RPMI8226 (cell line): Measurements from ENCODE around the gene LRCH1.

ENCODE experiments used
- DNase-seq: peaks from one replicate; pipeline ENCODE4 v3.0.0-alpha.2; 2015

Gene LRCH1

GRCh38 chr13:46562581-46562980 is 9.6 kb downstream of the LRCH1 start:
- DNase-seq, result no peak

DNA sequence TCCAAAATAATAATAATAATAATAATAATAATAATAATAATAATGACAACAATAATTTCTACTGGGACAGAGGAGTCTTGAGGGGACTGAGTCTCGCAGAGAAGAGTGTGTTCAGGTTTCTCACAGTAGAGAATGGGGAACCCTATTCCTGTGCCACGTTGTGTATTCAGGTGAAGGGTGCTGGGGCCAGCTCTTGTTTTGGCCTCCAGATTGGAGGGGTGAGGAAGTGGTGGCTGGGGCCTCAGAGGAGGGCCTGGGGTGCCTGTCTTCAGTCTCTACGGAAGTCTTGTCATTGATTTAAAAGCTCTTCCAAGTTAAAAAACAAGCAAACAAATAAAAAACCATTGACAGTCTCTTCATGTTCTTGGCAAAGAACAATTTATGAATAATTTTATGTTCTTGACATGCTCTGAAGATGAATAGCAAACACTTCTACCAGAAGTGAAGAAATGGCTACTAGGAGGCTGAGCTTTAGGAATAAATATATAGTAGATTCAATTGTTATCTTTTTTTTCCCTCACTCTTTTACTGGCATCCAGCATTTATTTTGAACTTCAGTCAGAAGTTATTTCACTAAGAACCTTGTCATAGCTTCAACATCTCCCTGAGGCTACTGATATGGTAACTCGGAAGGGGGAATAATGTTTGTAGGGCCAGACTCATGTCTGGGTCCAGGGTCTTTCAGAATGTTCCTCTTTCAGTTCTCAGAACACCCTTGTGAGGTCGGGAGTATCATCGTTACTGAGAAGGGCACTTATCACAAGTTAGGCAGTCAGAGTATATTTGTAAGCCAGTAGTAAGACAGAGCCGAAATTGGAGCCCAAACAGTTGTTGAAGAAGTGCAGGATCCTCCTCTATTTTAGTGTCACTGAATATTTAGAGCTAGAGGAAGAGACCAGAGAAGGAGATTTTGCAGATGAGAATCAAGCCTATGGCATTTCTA is 13.1 kb downstream of the LRCH1 start:
- DNase-seq, result no peak

GRCh38 chr13:46567671-46568070 is 14.7 kb downstream of the LRCH1 start:
- no peak for DNase-seq

- DNase-seq, result no peak
Measured at GRCh38 chr13:46569456-46569855, 16.5 kb downstream of the LRCH1 start.

DNA sequence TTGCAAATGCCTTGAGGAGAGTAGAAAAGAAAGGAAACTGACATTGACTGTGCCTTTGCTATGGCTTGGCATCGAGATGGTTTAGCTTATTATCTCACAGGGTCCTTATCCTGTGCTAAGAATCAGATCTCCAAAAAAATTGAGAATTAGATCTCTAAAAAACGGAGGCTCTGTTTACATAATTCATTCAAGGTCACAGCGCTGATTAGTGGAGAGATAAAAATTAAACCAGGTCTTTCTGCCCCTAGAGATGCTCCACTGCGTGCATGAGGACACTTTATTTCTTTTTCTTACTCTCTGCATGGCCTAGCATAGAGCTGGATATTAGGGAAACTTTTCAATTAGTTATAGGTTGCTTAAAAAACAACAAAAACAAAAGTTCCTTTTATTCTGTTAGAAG is 17.3 kb downstream of the LRCH1 start:
- DNase-seq, result no peak

DNA sequence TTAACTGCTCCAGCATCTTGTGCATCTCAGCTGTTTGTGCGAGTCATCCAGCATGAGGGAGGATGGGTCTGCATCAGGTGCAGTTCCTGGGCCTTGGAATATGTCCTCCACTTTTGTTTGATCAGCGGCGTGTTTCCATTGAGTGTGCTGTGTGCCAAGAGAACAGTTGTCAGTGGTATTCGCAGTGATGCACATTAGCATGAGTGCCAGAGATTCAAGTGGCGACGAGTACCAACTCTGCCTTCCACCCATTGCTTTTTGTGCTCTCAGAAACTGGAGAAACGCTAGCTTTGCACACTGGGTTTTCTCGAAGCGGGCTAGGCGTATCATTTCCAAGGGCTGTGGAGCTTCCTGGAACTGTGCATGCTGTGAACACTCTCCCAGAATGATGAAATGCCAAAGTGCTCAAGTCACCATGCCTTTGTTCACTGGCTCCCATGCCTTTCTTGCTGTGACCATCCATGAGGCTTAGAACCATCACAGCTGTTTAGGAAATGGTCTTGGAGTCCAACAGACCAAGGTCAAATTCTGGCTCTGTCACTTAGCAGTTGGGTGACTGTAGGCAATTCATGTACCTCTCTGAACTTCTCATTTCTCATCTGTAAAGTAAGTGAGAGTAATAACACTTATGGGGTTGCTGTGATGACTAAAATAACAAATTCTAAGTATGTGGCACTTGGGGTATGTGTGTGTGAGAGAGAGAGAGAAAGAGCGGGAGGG is 18.4 kb downstream of the LRCH1 start:
- no peak for DNase-seq

GRCh38 chr13:46571909-46572595 is 19.1 kb downstream of the LRCH1 start:
- no peak for DNase-seq

DNA sequence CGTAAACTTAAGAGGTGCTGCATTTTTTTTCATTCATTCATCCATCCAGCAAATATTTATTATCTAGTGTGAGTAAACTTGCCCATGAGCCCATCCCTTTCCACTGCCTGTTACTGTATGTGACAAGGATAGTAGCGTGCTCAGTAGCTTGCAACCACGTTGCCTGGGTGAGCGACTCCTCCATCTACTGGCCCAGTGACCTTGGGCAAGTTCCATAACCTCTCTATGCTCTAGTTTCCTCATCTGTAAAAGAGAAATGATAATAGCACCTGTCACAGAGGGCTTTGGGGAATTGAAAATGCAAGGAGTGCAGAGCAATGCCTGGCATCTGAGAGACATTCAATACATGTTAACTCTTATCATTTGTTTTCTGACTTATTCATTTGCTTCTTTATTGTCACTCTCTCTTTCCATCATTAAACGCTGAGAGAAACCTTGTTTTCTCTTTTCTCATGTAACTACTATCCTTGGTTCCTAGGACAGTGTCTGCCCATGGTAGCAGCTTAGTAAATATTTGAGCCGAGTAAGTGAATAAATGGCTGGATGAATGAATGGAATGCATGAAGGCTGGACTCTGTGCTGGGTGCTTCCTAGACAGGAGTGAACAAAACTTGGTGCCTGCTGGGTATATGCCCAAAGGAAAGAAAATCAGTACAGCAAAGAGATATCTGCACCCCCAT is 19.9 kb downstream of the LRCH1 start:
- no peak for DNase-seq

DNA sequence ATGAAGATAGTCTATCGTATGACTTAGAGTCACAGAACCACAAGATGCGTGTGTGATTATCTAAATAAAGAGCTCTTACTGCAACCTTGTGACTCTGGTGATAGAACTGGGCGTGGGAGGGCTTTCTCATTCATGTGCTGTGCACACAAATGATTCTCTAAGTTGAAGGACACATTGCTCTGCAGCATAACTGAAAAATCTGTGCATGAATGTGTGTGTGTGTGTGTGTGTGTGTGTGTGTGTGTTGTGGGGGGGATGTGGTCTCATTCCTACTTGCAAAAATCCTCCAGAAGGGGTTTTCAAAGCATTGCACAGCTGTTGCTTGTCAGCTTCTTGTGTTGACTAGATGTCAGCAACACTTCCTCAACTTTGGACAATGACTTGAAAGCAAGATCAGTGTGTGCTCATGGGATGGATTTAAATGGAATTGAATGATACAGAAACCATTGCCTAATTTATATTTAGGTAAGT is 22.4 kb downstream of the LRCH1 start:
- no peak for DNase-seq

- no peak for DNase-seq
Measured at GRCh38 chr13:46575818-46576221, 22.9 kb downstream of the LRCH1 start.

DNA sequence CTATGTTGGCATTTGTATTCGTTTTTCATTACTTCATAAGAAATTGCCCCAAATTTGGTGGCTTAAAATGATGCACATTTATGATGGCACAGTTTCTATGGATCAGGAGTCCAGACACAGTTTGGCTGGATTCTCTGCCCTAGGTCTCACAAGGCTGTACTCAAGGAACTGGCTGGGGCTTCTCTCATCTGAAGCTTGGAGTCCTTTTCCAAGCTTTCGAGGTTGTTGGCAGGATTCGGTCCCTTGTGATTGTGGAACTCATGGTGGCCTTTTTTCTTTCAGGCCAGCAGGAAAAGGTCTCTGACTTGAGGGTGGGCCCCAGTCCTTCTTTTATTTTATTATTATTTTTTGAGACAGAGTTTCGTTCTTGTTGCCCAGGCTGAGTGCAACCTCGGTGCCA is 23.8 kb downstream of the LRCH1 start:
- no peak for DNase-seq

DNA sequence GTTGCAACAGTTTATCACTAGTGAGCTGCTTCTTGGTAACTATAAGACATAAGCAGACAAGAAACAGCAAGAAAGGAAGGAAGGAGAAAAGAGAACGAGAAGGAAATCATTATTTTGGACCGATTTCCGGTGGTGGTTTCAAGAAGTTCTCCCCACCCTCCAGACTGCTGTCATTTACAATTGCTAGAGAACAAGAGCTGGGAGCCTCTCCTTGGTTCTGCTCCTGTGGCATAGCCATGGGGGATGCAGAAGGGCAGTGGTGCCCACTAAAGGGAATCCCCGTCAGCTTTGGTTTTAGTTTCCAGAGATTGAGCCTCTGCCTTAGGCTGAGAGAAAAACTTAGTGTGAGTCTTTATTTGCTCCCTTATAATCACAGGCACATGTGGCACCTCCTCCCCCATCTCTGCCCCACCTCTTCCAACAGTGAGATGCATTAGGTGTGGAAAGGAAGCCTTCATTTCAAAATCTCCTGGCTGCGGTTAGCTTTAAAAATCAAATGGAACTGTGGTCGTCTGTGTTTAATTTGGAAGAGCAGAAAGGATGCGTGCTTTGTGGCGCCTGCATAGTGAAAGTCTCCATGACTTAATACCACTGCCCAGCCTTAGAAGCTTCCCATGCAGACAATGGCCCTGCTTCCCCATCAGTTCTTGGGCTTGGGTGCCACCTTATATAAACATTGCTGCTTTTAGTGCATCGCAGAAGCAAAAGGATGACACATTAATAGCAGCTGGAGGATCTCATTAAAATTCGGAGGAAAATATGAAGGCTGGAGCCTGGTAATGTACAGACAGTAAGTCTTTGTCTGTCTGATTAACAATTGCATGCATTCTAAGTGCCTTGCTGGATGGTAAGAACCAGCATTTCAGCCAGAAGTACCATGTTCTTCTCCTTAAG is 25.0 kb downstream of the LRCH1 start:
- DNase-seq, result no peak

DNA sequence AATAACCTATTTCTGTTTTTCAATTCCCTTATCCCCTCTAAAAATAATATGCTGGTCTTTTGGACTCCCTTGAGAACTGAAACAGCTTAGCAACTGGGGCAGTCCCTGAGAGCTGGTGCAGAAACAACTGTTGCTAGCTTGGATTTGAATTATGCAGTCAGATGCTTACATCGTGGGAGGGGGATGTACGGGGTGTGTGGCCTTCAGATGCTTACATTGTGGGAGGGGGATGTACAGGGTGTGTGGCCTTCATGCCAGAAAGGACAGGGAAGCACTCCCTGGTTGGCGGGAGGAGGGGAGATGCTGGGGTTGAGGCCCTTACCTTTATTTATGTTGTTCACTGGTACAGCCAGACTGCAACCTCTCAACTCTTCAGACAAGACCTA is 25.6 kb downstream of the LRCH1 start:
- DNase-seq, result no peak

- DNase-seq, result no peak
Measured at GRCh38 chr13:46580362-46580839, 27.4 kb downstream of the LRCH1 start.

DNA sequence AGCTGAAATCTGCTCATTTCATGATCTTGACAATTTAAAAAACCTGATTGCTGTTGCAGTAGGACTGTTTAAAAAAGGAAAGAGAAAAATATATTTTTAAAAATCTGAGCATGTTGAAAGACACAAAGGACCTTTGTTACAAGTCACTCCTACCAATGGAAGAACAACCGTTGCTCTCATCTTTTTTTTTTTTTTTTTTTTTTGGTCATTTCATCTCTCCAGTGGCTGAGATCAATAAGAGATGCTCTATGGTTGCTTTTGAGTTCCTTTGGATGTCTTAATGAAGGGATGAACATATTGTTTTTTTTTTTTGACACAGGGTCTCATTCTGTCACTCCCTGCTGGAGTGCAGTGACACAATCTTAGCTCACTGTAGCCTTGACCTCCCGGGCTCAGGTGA is 29.2 kb downstream of the LRCH1 start:
- DNase-seq, result no peak

- DNase-seq, result no peak
Measured at GRCh38 chr13:46586751-46587514, 34.0 kb downstream of the LRCH1 start.

DNA sequence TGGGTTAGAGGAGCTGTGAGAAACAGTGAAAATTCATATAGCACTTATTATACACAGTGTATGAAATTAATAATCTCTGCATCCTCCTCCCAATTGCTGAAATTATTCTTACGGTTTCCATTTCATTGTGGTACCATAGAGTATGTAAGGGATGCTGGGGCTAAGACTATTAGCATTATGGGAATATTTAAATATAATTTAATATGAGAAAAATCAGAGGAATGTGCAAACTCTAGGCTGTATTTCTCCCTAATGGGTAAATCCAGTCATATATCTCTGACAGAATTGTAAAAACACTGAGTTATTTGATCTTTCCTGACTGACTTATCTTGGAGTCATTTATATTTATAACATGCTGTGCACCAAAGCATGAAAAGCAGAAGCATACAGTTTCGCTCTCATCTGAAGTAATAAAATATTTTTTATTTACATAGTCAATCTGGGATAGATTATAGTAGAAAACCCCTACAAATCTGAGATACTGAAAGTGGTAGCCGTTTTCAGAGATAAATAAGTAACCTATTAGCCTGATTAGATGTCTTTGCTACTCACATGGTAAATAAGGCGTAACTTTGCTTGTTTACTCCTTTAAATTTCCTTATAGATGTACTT is 34.9 kb downstream of the LRCH1 start:
- DNase-seq, result no peak

DNA sequence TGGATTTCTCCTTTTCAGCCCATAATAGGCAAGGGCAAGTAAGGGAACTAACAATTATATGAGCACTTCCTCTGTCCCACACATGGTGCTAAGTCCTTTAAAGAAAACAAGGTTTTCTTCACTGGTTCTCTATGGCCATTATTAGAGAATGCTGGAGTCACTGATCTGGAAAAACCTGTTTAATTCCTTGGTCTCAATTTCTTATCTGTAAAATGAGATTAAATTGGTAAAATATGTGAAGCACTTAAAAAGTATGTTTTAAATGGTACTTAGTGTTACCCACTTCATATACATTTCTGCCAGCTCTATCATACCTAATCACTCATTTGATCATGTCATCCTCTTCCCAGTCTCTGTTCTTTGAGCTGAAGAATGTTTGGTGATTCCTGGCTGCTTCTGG is 39.4 kb downstream of the LRCH1 start:
- DNase-seq, result no peak

- DNase-seq, result no peak
Measured at GRCh38 chr13:46593398-46593797, 40.4 kb downstream of the LRCH1 start.

- DNase-seq, result no peak
Measured at GRCh38 chr13:46594374-46595078, 41.6 kb downstream of the LRCH1 start.
